SH-SY5Y (cell line): ENCODE data around the gene VIPR2.

Experiments used
- GATA2 ChIP-seq: IDR thresholded peaks from 2 replicates; pipeline ENCODE4 v1.6.1; 2011; ENCODE audit warnings: mild to moderate bottlenecking, low read depth, low read length
- GATA3 ChIP-seq: IDR thresholded peaks from 2 replicates; pipeline ENCODE4 v1.6.1; 2011; ENCODE audit warnings: low read depth, mild to moderate bottlenecking, low read length, moderate library complexity

GRCh38 chr7:159013825-159014289 lies 130.8 kb downstream of the VIPR2 start:
- TF ChIP-seq GATA3 (no peak), GATA2 (no peak)
